ENCODE data around the gene ZNF343.

DNA sequence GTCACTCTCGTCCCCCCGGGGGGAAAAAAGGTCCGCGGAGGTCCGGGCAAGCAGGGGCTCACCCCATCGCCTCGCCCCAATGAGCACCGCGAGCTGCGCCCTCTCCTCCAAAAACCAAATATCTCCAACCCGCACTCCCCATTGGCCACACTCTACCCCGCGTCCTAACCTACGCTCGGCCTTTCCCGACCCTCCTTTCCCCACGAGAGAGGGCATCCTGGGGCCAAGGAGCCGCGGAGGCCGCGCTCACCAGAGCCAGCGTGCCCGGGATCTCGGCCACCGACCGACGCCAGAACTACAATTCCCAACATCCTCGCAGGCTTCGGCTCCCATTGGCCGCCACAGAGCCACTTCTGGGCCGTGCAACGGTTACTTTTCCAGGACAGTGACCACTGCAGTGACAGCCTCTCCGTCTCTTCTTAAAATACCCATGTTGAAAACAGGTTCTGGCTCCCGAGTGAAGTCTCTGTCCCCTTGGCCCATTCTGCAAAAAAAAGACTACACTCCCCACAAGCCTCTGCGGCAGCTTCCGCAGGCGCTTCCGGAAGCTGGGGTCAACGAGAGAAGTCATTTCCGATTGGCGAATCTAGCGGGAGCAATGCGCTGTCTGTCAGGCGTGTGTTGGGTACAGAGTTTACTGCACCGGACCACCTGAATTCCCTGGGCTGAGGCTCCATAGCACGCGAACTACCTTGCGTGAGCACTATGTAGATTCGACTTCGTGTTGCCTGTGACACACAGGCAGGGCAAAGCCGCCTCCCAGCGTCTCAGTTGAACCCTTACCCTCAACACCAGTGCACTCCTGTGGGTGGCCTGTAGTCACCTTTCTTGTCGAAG, at the start of gene ZNF343:
- TF ChIP-seq CTCF (IDR thresholded peaks at IDR 0.05; ENCODE audit: poor library complexity) (no peak), EZH2 (IDR thresholded peaks at IDR 0.05; ENCODE audit: borderline replicate concordance) (no peak)

Data from hepatocyte (in vitro differentiated cells).